HepG2 (cell line): ENCODE results near the gene FALEC. TPM values are rescaled to one million over a fixed set of nuclear protein-coding genes. Genes with fewer than 3 reads are reported as not detected.

Experiments
- AHDC1 ChIP-seq: sonication (generic); formaldehyde crosslinking; IDR thresholded peaks from 2 replicates; pipeline ENCODE4 v1.5.1; 2020; ENCODE audit warnings: mild to moderate bottlenecking, missing genetic modification reagents, borderline replicate concordance
- ARID5B ChIP-seq: IDR thresholded peaks from 2 replicates; pipeline ENCODE4 v1.4.0; 2020; ENCODE audit warnings: mild to moderate bottlenecking, missing genetic modification reagents
- FOXK1 ChIP-seq: sonication (generic); formaldehyde crosslinking; IDR thresholded peaks from 2 replicates; pipeline ENCODE4 v1.4.0; 2020; ENCODE audit warnings: low read depth, missing genetic modification reagents, borderline replicate concordance
- IKZF4 ChIP-seq: sonication (generic); formaldehyde crosslinking; IDR thresholded peaks from 2 replicates; pipeline ENCODE4 v1.5.1; 2020; ENCODE audit warnings: borderline replicate concordance, mild to moderate bottlenecking, low read depth, missing genetic modification reagents; ENCODE audit errors: not compliant biosample characterization
- REPIN1 ChIP-seq: sonication (generic); formaldehyde crosslinking; IDR thresholded peaks from 2 replicates; pipeline ENCODE4 v1.8.0; 2022; ENCODE audit warnings: missing genetic modification reagents, low read depth, mild to moderate bottlenecking, borderline replicate concordance
- SMC3 ChIP-seq: IDR thresholded peaks from 2 replicates; pipeline ENCODE4 v1.6.1; 2011; ENCODE audit warnings: low read length, improper control_type of control experiment
- ZNF121 ChIP-seq: sonication (generic); formaldehyde crosslinking; IDR thresholded peaks from 2 replicates; pipeline ENCODE4 v1.5.0; 2020; ENCODE audit warnings: mild to moderate bottlenecking, missing genetic modification reagents
- ZNF547 ChIP-seq: sonication (generic); formaldehyde crosslinking; IDR thresholded peaks from 2 replicates; pipeline ENCODE4 v1.5.1; 2020; ENCODE audit warnings: mild to moderate bottlenecking, missing genetic modification reagents
- ZNF614 ChIP-seq: IDR thresholded peaks from 2 replicates; pipeline ENCODE4 v1.6.1; 2018; ENCODE audit warnings: missing biosample characterization, missing genetic modification reagents, inconsistent platforms, borderline replicate concordance
- ZNF687 ChIP-seq: sonication (generic); formaldehyde crosslinking; IDR thresholded peaks from 2 replicates; pipeline ENCODE4 v1.5.1; 2020; ENCODE audit warnings: mild to moderate bottlenecking, missing genetic modification reagents, moderate library complexity
- polyA plus RNA-seq, 8 experiments: library from polyadenylated mRNA; depleted of rRNA in 3 of 8; stranded (reverse) in 7 of 8; unstranded in 1 of 8; fragments of >200 nt; fragmentation: Illumina TruSeq in 4 of 8; extraction: Trizol in 4 of 8; gene quantifications; 2 replicates each; pipeline versions ENCODE4 v1.2.1 to v1.2.3, GENCODE V29; 2011 to 2016; ENCODE audit warnings: low read depth in 4 of 8, missing spikeins in 1 of 8, mixed read lengths in 1 of 8; ENCODE audit not compliant: insufficient read depth in 1 of 8
- total RNA-seq, 5 experiments: library from RNA; depleted of rRNA; stranded (reverse); fragments of >200 nt; fragmentation: Illumina TruSeq; extraction: Trizol; gene quantifications; 2 replicates each; pipeline ENCODE4 v1.2.3, GENCODE V29; 2016; ENCODE audit warnings: low read depth in 1 of 5

Gene FALEC
- total and polyA plus RNA-seq, 2 of the 13 experiments (the other 11 are each of a cell fraction or from before 2014, with no cell fraction given): 0.33 to 0.71 TPM

GRCh38 chr1:150560011-150560438, 44.5 kb downstream of the FALEC start (continued):
- TF ChIP-seq REPIN1 (CRISPR knock-in tag) (0 out of 2 replicates have a peak, but pooled peaks have one; percentile 28), ZNF547 (CRISPR knock-in tag) (0 out of 2 replicates have a peak, but pooled peaks have one; percentile 33), SMC3 (peak; percentile 73), ZNF687 (CRISPR knock-in tag) (peak; percentile 65), ZNF614 (CRISPR knock-in tag) (0 out of 2 replicates have a peak, but pooled peaks have one; percentile 57), ZNF121 (CRISPR knock-in tag) (no peak), ARID5B (0 out of 2 replicates have a peak, but pooled peaks have one; percentile 11), FOXK1 (CRISPR knock-in tag) (0 out of 2 replicates have a peak, but pooled peaks have one; percentile 16), AHDC1 (CRISPR knock-in tag) (no peak), IKZF4 (CRISPR knock-in tag) (no peak)
